Raji (cell line): ENCODE measurements around the gene MEF2B.

Source experiments
- POLR2A ChIP-seq: IDR thresholded peaks from 2 replicates; pipeline ENCODE4 v1.6.1; 2011; ENCODE audit warnings: low read depth, low read length, control low read depth; ENCODE audit not compliant: insufficient read depth

Gene MEF2B

DNA sequence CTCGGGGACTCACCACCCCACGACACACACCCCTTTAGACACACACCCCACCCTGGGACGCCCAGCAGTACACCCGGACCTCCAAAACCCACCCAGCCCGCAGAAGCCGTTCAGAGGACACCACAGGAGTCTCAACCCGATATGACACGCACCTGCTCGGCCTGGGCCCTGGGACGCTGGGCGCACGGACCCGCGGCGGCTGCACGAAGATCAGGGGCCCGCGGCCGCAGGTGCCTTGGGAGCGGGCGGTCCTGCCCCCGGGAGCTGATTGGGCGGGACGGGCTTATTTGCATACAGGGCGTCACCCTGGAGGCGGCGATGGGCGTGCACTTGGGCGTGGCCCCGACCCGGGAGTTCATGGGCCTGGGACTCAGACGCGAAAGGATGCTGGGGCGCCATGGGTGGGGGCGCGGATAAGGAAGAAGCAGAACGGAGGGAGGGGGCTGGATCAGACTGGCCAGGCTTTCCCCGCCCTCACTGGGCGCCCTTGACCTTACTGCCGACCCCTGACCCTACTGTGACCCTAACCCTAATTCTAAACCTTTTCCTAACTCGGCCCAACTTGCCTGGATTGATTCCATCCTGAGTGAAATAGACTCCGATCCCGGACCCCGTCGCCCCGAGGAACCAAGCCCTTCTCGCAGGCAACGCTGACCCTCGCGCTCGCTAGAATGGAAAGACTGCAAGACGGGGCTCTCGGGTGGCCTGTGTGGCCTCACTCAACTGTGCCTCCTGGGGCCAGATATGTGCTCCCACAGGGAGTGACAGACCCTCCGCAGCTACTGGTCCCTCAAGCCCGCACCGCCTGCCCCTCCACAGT is at the start of gene MEF2B:
TSS of gene MEF2B (minus strand) at position 211 of the 820 bp plus-strand sequence. CDS start 19,528 bp downstream, outside the sequence.
- peak; percentile 99 for TF ChIP-seq POLR2A

DNA sequence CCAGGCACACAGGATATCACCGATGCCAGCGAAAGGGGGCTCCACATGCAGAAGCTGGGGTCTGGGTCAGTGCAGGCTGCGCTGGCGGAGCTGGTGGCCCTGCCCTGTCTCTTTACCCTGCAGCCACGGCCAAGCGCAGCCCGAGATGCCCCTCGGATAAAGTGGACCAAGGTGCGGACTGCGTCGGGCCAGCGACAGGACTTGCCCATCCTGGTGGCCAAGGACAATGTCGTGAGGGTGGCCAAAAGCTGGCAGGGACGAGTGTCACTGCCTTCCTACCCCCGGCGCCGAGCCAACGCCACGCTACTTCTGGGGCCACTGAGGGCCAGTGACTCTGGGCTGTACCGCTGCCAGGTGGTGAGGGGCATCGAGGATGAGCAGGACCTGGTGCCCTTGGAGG is 48.8 kb upstream of the MEF2B start:
- TF ChIP-seq POLR2A: no peak

DNA sequence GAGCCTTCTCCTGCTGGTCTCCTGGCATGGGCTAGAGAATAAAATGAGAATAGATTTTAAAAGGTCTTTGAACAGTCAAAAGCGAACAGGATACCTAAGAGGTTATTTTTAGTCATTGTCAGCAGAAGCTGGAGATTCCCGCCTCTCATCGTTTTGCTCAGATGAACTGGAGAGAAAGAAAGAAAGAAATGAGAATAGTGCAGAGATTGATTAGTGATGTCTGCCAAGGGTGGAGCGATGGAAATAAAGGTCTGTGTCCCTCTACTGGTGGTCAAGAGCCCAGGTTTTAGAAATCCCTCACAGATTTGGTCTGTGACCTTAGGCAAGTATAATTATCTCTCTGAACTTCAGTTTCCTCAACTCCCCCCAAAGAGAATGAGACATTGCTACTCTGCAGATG is 47.0 kb upstream of the MEF2B start:
- TF ChIP-seq POLR2A: no peak

DNA sequence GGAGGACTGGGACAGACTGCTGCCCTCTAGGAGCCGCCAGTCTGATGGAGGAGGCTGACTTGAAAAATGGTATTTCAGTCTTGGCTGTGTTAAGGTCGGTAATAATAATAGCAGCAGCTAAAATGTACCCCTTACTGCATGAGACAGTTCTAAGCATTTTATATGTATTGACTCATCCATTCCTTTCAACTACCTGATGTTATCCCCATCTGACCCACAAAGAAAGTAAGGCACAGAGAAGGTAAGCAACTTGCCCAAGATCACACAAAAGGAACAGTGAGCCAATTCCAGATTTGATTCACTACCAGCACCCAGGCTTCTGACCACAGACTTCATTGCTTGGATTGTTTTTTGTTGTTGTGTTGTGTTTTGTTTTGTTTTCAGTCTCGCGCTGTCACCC is 45.7 kb upstream of the MEF2B start:
- no peak for TF ChIP-seq POLR2A

DNA sequence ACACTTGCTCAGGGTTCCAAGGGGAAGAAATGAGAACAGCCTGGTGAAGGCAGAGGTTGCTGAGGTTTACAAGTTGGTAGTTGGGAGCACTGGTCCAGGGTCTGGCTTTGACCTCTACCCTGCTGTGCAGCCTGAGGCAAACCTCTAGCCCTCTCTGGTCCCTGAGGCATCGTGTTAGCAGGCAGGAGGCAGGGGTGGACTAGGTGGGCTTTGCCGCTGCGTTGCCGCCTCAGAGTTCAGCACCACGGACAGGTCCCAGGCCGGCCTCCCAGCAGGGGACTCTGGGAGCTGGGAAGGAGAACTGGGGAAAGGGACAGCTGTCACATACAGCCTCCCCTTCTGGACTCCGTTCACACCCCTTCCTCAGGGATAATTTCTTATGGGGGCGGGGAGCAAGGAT is 44.8 kb upstream of the MEF2B start:
- no peak for TF ChIP-seq POLR2A

DNA sequence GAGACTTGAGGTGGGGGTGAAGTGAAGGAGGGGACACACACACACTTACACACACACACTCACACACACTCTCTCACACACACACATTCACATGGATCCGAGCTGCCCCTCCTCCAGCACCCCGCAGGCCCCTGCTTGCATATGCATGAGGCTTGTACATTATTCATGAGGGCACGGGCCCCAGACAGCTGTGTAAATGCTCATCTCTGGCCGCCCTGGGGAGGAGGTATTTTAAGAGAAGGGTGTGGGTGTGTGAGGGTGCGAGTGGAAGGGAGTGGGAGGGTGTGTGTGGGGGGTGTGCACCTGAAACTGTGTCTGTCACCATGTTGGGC is 44.1 kb upstream of the MEF2B start:
- no peak for TF ChIP-seq POLR2A

DNA sequence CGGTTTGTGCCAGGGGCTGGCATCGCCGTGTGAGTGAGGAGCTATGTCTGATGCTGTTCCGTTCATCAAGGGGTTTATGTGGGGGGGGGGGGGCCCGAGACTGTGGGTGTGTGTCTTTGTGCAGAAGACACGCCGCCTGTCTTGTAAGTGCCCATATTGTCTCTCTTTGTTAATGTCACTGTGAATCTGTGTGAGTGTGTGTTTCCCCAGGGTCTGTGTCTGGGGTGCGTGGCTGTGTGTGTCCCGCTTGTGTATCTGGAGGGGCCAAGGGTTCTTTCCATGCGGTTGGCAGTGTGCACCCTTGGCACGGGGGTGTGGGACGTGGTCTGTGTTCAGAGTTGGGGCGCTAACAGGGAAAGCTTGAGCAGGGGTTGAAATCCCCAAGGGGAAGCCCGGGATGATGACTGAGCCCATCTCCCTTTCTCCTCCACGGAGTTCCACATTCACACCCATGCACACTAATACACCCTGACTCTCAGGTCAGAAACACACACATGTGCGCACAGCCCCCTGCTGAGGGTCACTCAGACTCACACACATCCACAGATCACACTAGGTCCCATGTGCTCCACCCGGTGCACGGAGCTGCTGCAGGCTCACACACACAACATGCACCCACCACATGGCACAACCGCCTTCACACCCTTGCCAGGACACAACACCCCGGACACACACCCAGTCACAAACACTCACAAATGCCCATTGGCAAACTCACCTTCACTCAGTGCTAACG is 43.5 kb upstream of the MEF2B start:
- TF ChIP-seq POLR2A: no peak

DNA sequence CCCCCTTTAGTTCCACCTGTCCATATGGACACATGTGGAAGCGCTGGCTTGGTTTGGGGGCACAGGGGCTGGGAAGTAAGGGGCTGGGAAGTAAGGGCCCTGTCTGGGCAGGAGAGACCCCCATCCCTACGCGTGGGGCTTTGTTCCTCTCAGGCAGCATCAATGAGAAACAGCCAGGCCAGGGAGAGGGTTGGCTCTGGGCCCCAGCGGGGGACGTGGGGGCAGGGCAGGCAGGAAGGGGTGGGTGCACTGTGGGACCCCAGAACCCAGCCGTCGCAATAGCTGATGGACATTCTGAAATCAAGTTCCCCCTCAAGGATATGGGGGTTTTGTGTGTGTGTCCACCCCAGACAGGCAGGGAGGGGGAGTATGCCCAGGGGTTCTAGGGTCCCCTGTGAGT is 42.9 kb upstream of the MEF2B start:
- no peak for TF ChIP-seq POLR2A

DNA sequence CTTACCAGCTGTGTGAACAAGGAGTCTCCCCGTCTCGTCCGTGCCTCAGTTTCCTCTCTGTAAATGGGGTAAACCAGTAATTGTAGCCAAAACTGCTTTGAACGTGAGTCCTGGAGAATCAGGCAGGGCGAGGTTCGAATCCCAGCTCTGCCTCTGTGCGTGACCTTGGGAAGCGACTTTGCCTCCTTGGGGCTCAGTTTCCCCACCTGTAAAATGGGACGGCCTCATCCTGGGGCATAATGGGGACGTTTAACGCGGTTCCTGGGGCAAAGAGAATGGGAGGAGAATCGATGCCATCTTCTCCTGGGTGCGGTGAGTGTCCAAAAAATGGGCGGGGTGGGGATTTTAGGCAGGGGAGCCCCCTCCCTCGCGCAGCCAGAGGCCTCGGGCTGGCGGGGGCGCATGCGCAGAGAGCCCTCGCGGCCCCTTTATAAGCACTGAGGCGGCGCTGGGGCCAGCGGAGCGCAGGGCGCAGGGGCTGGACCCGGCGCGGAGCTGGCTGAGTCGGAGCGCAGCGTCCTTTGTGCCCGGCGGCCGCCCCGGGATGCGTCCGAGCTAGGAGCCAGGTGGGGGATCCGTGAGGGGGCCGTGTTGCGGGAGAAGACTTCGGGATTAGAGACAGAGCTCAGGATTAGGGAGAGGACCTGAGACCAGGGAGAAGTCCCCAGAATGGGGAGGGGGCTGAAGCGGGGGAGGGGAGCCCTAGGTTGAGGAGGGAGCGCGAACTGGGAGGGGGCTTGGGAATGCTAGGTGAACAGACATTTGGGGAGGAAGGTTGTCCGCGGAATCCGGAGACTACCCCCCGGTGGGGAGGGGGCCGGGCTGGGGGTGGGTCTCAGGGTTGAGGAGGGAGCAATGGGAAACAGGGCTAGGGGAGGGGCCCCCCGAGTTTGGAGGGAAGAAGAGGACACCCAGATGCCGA is 41.7 kb upstream of the MEF2B start, which contains the start of gene NCAN:
TSS of gene NCAN (plus strand) at position 460 of the 922 bp plus-strand sequence. CDS start 4,996 bp downstream, outside the sequence.
- TF ChIP-seq POLR2A: no peak

DNA sequence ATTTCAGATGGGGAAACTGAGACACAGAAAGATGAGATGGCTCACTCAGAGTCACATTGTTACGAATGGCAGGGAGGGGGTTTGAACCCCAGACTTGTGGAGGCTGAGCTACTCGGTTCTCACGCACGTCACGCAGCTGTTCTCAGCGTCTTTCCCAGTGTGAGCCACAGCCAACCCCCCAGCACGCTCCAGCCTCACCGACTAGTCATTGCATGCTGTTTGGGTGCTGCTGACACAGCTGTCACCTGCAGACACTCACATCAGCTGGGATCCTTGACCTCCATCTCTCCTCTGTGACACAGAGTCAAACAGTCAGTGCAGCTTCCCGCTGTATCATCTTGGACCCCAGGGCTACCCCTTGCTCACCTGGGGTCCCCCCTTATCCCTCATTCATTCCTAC is 39.3 kb upstream of the MEF2B start:
- TF ChIP-seq POLR2A: no peak

DNA sequence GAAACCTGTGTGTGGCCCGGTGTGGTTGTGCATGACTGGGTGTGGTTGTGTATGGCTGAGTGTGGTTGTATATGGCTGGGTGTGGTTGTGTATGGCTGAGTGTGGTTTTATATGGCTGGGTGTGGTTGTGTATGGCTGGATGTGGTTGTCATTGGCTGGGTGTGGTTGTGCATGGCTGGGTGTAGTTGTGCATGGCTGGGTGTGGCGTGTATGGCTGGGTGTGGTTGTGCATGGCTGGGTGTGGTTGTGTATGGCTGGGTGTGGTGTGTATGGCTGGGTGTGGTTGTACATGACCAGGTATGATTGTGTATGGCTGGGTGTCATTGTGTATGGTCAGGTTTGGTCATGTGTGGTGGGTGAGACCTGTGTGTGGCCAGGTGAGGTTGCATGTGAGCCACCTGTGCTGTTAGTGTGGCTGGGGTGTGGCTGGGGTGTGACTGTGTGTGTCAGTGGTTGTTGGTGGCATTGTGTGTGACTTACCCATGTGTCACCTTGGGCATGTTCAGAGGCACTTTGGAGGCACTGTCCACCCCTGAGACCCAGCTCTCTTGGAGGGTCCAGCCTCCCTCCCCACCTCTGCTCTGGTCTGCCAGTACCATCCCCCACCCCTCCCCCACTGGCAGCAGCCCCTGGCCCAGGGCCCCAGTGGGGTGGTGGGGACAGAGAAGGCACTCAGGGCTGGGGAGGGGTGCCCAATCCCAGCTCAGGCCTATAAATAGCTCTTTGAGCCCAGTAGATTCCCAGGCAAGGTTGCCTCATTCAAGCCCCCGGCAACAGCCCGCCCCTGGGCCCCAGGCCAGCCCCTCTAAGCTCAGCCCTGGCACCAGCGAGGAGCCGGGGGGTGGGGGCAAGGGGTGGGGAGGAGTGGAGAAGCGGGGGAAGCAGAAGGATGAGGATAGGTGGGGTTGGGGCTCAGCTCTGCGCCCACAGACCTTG is 37.8 kb upstream of the MEF2B start:
- no peak for TF ChIP-seq POLR2A

DNA sequence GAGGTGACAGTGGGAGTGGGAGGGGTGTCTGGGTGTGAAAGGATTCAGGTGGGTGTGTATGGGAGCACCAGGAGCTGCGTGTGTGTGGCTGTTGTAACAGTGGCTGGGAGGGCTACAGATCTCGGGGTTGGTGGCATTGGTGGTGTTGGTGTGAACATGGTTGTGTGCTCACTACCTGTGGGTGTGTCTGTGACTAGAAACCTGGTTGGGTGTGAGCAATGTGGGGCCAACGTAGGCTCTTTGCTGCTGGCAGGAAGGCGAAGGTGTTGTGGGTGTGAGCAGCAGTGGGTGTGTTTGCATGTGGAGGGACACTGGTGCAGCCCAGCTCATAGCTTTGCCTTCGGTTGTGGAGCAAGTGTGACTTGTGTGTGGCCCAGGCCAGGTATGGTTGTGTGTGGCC is 36.9 kb upstream of the MEF2B start:
- TF ChIP-seq POLR2A: no peak

DNA sequence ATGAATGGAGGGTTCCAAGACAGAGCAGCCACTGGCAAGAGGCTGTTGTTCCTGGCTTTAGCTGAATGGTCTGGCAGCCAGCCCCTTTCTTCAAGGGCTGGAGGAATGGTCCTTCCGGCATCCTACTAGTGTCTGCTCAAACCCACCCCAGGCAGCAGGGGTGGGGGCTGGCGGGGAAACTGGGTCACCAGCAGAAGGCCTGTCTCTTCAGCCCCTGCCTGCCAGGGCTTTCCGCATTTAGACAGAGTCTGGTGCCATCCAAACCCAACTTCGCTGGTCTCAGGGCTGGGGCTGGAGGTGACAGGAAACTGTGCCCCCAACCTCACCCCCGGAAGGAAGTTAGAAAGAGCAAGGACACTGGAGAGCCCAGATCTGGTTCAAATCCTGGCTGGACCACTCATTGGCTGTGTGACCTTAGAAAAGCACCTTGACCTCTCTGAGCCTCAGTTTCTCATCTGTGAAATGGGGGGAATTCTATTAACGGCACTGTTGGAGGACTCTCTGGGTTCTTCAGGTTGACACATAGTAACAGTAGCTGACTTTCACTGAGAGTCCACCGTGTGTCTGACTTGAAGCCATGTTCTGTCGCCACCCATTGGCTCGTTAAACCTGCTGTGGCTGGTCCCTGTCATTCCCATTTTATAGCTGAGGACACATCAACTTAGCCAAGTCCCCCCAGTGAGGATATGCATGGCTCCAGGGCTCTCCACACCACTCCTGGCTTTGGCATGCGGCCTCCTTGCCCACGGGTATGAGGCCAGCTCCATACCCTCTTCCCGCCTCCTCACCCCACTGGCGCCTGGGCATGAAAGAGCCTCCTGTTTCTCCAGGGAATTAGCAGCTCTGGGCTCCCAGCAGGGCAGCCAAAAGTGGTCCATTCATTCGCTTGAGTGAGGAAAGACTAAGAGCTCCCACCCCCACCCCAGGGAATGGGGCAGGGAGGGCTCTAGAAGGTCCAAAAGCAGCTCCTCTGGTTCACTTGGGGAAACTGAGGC is 35.6 kb upstream of the MEF2B start:
- TF ChIP-seq POLR2A: no peak
